Measurements from ENCODE around the gene CBLC.
A peak's percentile ranks its signal among the peaks of the same experiment; 100 is the strongest.

CBLC gene

GRCh38 chr19:44746946-44747738 is 30.5 kb upstream of the CBLC start:
- peak; percentile 96 for DNase-seq (ENCODE audit: low spot score)

- peak; percentile 52 for DNase-seq (ENCODE audit: low spot score)
These were observed 29.8 kb upstream of the CBLC start for GRCh38 chr19:44747739-44748425.

DNA sequence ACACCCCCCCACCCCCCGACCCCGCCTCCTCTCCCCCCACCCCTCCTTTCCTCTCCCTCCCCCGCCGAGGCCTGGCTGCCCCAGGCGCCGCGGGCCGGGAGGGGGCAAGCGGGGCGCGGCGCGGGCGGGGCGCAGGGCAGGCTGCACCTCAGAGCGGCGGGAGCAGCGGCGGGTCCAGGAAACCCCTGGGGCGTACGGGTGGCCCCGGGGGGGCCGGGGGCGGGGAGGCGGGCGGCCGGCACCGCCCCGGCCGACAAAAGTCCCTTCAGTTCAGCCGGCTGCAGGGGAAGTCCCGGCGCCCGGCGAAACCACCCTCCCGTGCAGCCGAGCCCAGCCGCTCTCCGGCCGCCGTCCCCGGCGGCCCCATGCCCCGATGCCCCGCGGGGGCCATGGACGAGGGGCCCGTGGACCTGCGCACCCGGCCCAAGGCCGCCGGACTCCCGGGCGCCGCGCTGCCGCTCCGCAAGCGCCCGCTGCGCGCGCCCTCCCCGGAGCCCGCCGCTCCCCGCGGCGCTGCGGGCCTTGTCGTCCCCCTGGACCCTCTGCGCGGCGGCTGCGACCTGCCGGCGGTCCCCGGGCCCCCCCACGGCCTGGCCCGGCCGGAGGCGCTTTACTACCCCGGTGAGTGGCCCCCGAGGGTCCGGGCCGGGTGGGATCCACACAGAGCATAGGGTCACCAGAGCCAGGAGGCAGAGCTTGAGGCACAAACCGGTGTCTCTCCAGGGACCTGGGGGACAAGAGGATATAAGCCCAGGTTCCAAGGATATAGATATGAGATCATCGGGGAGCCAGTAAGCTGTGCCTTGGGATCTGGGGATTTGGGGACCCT is 29.1 kb upstream of the CBLC start, which contains the start of gene BCL3:
Gene BCL3 (plus strand): TSS at position 283 of the 829 bp plus-strand sequence. CDS start 83 bp downstream, at position 366.
- no peak for DNase-seq (ENCODE audit: low spot score)

DNA sequence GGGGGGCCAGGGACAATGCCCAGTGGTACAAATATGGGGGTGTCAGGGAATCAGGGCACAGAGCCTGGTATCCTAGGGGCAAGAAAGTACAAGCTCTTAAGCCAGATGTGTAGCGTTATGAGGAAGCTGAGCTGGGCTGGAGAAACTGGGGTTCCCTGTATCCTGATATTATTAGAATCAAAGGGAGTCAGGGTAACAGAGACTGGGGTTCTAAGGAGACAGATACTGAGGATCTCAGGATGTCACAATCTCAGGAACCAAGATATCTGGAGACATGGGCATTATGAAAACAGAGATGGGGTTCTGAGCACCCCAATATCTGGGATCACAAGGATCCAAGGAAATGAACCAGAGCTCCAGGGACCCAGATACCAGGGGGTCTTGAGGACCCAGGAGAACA is 28.4 kb upstream of the CBLC start:
- no peak for DNase-seq (ENCODE audit: low spot score)

- no peak for DNase-seq (ENCODE audit: low spot score)
These were observed 27.7 kb upstream of the CBLC start for GRCh38 chr19:44749994-44750393.

GRCh38 chr19:44752123-44752815 is 25.4 kb upstream of the CBLC start:
- no peak for DNase-seq (ENCODE audit: low spot score)

- DNase-seq (ENCODE audit: low spot score) = peak; percentile 86
These were observed 24.7 kb upstream of the CBLC start for GRCh38 chr19:44752816-44753625.

DNA sequence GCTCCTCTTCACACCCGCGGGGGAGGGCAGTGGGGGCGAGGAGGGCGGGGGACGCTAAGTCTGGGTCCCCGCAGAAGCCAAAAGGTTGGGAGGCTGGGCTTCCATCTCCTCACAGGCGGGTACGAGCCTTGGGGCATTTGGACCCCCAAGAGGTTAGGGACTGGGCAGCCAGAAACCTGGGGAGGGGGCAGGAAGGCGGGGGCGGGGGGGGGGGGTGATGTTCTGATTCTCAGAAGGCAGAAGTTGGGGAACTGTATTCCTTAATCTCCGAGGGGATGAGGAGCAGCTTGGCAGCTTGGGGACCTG is 24.1 kb upstream of the CBLC start:
- no peak for DNase-seq (ENCODE audit: low spot score)

DNA sequence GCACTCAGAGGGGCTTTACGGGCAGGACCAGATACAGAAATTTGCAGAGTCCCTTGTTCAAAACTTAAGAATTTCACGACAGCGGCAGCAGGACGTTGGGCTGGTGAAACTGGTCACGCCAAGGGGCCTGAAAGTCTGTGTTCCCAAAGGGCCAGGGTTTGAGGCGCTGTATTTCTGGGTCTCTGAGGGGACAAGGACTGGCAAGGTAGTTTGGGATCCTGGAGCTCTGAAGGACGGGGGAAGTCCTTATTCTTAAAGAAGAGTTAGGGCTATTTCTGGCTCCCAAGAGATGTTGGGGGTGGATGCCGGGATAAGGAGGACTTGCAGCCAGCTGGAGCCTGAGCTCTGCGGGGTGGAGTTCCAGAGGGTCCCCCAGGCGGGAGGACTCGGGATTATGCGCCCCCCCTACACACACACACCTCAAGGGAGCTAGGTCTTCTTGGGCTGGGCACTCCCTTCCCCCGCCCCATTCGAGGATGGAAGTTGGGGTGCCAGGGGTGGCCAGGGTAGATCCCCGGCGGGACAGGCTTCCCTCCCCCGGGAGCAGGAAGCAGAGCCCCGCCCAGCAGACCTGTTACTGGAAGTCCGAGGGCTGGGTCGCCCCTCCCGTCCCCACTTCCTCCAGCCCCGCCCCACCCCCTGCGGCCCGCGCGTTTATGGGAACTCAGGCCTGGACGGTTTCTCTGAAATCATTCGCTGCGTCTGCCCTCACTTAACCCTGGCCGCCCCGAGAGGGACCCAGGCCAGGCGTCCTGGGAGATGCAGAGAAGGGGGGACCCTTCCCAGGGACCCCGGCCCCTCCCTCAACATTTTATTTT is 23.5 kb upstream of the CBLC start:
- DNase-seq (ENCODE audit: low spot score) = peak; percentile 79

GRCh38 chr19:44754750-44755080 is 23.0 kb upstream of the CBLC start:
- DNase-seq (ENCODE audit: low spot score) = no peak

GRCh38 chr19:44755219-44755618 is 22.5 kb upstream of the CBLC start:
- no peak for DNase-seq (ENCODE audit: low spot score)

GRCh38 chr19:44756089-44756562 is 21.6 kb upstream of the CBLC start:
- DNase-seq (ENCODE audit: low spot score) = no peak

DNA sequence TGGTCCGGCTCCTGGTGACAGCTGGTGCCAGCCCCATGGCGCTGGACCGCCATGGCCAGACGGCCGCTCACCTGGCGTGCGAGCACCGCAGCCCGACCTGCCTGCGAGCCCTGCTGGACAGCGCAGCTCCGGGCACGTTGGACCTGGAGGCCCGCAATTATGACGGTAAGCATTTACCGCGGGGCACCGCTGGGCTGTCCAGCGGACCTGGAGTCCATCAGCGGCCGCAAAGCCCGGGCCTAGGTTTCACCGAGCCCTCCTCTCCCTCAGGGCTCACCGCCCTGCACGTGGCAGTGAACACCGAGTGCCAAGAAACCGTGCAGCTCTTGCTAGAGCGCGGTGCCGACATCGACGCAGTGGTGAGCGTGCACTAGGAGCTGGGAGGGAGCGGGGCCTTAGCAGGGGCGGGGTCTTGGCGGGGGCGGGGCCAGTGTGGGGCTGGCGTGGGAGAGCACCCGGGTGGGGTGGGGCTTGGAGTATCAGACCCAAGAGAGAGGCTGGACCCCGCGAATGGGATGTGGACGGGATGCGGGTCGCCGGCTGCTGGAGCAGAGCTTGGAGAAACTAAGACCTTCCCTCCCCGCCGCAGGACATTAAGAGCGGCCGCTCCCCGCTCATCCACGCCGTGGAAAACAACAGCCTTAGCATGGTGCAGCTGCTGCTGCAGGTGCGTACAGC is 20.5 kb upstream of the CBLC start:
- DNase-seq (ENCODE audit: low spot score) = no peak

- no peak for DNase-seq (ENCODE audit: low spot score)
These were observed 19.8 kb upstream of the CBLC start for GRCh38 chr19:44757735-44758505.

GRCh38 chr19:44758596-44758995 is 19.1 kb upstream of the CBLC start:
- no peak for DNase-seq (ENCODE audit: low spot score)

DNA sequence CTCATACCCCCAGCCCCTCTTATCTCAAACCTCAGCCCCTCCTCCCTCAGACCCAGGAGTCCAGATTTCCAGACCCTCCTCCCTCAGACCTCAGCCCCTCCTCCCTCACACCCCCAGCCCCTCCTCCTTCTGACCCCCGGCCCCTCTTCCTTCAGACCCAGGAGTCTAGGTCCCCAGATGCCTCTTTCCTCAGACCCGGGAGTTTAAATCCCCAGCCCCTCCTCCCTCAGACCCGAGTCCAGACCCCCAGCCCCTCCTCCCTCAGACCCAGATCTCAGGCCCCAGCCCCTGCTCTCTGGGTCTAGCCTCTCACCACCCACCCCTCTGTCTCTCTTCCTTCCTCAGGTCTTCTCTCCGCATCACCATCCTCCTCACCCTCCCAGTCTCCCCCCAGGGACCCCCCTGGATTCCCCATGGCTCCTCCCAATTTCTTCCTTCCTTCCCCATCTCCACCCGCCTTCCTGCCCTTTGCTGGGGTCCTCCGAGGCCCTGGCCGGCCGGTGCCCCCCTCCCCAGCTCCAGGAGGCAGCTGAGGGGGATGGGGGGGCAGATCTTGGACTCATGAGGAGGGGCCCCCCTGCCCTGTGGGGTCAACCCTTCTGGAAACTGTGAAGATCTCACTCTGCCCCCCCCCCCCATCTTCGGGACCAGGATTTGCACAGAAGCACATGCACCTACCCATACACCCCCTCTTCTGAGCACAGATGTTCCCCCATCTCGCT is 18.4 kb upstream of the CBLC start:
- no peak for DNase-seq (ENCODE audit: low spot score)

GRCh38 chr19:44762038-44762437 is 15.7 kb upstream of the CBLC start:
- DNase-seq (ENCODE audit: low spot score) = no peak

Measured in COLO829 (cell line).